Gastroesophageal sphincter (tissue), 3 donors: Measurements from ENCODE around the gene ATG14.

Experiments used
- POLR2A ChIP-seq, 2 donors: fragments of 450-650 bp; IDR thresholded peaks; one replicate each; pipeline ENCODE4 v1.6.1; 2017; ENCODE audit warnings: antibody characterized with exemption in 2 of 2, mild to moderate bottlenecking in 2 of 2, moderate library complexity in 1 of 2
- POLR2AphosphoS5 ChIP-seq: sonication (generic); formaldehyde crosslinking; IDR thresholded peaks from one replicate; pipeline ENCODE4 v1.6.1; 2017; ENCODE audit warnings: antibody characterized with exemption
- TF ChIP-seq, protein P1 (sequence below), 4 experiments: fragments of 200-600 bp in 2 of 4; fragments of 450-650 bp in 2 of 4; sonication (generic) in 1 of 4; IDR thresholded peaks; one replicate each; pipeline ENCODE4 v1.5.1; 2017 to 2019; ENCODE audit warnings: antibody characterized with exemption in 4 of 4, mild to moderate bottlenecking in 2 of 4, moderate library complexity in 2 of 4

GRCh38 chr14:55355922-55356321 lies 55.7 kb downstream of the ATG14 start:
- TF ChIP-seq, protein P1, sequence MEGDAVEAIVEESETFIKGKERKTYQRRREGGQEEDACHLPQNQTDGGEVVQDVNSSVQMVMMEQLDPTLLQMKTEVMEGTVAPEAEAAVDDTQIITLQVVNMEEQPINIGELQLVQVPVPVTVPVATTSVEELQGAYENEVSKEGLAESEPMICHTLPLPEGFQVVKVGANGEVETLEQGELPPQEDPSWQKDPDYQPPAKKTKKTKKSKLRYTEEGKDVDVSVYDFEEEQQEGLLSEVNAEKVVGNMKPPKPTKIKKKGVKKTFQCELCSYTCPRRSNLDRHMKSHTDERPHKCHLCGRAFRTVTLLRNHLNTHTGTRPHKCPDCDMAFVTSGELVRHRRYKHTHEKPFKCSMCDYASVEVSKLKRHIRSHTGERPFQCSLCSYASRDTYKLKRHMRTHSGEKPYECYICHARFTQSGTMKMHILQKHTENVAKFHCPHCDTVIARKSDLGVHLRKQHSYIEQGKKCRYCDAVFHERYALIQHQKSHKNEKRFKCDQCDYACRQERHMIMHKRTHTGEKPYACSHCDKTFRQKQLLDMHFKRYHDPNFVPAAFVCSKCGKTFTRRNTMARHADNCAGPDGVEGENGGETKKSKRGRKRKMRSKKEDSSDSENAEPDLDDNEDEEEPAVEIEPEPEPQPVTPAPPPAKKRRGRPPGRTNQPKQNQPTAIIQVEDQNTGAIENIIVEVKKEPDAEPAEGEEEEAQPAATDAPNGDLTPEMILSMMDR (IDR thresholded peaks at IDR 0.05): no peak
- TF ChIP-seq POLR2A (IDR thresholded peaks at IDR 0.05): no peak
- TF ChIP-seq POLR2AphosphoS5: no peak
